Activated CD4-positive, alpha-beta T cell treated with anti-CD3 and anti-CD28 coated beads, Interleukin-2, amount 50 U/mL, for 1 hour (primary cell): ENCODE results near the gene C10orf88.
"Not testable (repeated sequence)": the region's sequence is repeated elsewhere in the genome, so short reads cannot be mapped to it uniquely, and the experiment has no call there.

Experiments used
- DNase-seq: peaks from one replicate; pipeline ENCODE4 v3.0.0-alpha.2; 2020

Gene C10orf88

GRCh38 chr10:122957474-122957873 is 3.4 kb upstream of the C10orf88 start:
- DNase-seq: no peak

GRCh38 chr10:122955892-122956291 is 1.9 kb upstream of the C10orf88 start:
- DNase-seq: no peak

DNA sequence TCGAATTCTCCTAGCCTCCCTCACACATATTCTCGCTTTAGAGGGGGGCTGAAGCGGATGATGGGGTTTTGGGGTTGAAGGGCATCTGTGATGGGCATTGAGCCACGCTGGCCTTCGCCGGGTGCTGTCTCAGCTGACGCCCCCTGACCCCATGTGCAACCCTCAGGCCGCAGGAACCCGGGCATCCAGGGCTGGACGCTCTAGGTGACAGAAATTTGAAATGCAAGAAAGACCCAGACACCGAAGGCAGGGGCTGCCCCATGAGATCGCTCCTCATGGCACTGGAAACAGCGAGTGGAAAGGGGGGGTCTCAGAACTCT is 664 bp upstream of the C10orf88 start:
- DNase-seq: peak; percentile 1

GRCh38 chr10:122949296-122949695 is 4.7 kb downstream of the C10orf88 start:
- DNase-seq: no peak

DNA sequence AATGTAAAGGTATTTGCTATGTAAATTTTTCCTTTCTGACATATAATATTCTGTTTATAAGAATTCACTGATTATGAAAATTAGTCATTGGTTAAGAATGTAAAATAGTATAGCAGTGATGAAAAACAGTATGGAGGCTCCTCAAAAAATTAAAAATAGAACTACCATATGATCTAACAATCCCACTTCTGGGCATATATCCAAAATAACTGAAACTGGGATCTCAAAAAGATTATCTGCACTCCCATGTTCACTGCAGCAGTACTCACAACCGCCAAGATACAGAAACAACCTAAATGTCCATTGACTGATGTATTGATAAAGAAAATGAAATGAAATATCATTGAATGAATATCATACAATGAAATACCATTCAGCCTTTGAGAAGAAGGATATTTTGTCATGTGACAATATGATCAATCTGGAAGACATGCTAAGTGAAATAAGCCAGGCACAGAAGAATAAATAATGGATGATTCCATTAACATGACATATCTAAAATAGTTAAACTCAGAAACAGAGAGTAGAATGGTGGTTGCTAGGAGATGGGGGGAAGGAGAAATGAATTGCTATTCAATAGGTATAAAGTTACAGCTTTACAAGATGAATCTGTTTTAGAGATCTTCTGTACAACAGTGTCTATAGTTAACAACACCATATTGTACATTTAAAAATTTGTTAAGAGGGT is 14.0 kb downstream of the C10orf88 start:
- DNase-seq: no peak

DNA sequence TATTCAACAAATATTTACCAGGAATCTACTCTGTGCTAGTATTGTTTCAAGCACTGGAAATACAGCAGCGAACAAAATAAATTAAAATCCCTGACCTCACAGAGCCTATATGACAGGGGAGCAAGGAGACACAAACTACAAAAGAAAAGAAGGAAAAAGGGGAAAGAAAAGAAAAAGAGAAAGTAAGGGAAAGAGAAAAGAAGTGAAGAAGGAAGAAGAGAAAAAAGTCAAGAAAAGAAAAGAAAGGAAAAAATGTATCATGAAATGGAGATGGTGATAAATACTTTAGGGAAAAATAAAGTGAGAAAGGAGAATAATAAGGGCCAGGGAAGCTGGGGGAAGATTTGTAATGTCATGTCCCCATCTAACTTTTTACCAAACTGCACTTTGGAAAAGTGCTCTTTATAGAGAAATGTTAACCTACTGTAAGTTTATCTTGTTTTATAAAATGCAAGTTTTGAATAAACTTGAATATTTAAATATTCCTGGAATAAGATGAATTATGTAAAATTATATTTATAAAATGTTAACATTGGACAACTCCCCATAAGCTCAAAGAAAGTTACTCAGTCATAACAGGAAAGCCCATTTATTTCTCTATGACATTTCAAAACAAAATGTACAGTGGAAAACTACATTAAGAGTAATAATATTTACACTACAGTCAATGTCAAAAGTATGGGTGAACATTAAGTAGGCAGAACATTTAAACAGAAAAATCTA is 14.7 kb downstream of the C10orf88 start:
- DNase-seq: no peak

GRCh38 chr10:122931088-122931906 is 22.7 kb downstream of the C10orf88 start:
- DNase-seq: no peak

DNA sequence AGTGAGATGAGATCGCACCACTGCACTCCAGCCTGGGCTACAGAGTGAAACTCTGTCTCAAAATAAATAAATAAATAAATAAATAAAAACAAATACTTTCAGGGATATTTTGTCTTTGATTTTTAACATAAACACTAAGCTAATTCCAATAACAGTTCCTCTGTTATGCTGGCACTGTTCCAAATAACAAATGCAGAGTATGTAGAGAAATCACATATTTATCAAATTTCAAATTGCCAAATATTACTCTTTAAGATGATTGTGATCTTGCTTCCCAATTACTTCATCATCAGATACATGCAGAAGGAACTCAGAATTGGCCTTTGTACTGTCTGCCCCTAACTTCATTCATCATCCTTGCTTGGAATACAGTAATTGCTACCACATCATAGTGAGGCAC is 23.9 kb downstream of the C10orf88 start:
- no peak for DNase-seq

DNA sequence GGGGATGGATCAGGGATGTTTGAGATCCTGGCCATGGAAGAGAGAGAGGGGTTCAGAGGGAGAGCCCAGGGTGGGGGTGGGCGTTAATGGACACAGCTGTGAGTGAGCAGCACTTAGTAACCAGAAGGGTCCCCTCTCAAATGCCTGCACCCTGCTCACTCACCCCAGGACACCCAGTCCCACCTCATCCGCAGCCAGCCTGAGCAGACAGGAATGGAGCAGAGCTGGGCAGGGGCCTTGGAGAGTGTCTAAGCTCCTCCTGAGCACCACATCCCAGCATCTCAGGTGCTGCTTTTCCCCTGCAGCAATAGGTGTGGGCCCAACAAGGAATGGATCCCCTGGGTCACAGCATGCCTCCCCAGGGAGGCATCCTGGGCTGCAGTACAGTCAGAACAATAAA is 38.3 kb downstream of the C10orf88 start:
- DNase-seq: no peak

DNA sequence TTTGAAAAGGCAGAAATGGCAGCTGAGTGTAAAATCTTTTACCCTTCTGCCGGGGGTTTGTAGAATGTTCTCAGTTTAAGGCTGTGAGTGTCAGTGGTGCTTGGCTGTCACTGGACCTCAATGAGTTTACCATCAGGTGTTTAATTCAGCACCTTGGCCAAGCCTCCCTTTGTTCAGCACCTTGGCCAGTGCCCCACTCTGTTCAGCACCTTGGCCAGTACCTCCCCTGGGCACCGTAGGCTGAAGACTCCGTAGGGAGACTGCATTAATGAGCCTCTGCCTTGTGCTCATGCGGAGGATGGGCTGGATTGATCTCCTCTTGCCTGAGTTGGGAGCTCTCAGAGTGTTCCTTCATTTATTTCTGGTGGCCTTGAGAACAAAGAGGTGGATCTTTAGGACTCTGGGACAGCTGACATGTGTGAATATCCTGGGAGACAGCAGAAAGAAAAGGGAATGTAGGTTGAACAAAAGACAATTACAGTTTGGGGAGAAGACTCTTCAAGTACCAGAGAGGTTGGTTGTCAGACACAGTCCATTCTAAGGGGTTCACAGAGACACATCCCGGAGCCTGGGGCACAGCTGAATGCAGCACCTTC is 42.0 kb downstream of the C10orf88 start:
- DNase-seq: peak; percentile 55

- no peak for DNase-seq
These were observed 43.7 kb downstream of the C10orf88 start, which contains the start of gene FAM24A for GRCh38 chr10:122910310-122910709. TSS of gene FAM24A (plus strand) at chr10:122910610. CDS start at chr10:122911635, 1,025 bp downstream.

DNA sequence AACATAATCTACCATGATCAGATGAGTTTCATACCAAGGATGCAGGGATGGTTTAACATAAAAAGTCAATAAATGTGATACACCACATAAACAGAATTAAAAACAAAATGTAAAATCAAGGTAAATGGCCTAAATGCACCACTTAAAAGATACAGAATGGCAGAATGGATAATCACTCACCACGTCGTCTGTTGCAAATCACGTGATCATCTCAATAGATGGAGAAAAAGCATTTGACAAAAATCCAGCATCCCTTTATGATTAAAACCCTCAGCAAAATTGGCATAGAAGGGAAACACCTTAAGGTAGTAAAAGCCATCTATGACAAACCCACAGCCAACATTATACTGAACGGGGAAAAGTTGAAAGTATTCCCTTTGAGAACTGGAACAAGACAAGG is 50.2 kb downstream of the C10orf88 start:
- DNase-seq: not testable (repeated sequence)

DNA sequence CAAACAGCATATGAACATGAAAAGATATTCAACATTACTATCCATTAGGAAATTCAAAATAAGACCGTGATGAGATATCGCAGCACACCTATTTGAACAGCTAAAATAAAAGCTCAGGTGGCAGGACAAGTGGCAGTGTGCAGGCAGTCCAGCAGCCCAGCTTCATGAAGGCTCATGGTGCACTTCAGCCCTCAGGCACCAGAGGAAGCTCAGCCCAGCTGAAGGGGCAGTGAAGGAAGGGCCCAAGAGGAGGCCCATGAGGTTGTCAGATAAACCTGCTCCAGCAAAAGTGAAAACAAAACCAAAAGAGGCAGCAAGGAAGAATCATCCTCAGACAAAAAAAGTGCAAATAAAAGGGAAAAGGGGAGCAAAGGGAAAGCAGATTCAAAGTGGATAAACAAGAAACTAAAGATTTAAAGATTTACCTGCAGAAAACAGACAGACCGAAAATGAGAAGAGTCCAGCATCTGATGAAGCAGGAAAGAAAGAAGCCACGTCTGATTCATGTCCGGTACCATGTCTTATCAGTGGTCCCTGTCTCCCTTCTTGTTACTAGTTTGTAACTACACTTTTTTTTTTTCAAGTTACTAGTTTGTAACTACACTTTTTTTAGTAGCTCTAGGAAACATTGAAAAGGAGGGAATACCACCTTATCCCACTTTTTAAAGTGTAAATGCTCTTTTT is 59.6 kb downstream of the C10orf88 start:
- DNase-seq: no peak

DNA sequence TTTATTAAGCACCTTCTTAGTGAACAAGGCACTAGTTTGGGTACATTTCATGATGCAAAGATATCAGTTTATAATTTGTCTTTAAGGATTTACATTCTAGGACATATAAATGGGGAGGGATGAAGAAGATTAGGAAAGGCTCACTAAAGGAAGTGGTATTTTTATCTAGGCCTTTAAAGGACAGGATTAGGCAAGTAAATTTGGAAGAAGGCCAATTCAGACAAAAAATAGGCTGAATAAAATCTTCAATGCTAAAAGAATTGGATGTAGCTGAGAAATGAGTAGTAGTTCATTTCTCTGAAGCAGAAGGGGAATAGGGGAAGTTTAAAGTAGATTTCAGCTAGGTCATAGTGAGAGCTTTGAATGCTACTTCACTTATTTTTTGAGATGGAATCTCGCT is 69.9 kb downstream of the C10orf88 start:
- DNase-seq: no peak

GRCh38 chr10:122882766-122883165 is 71.3 kb downstream of the C10orf88 start:
- no peak for DNase-seq
